ENCODE measurements around the gene DUSP8.

GRCh38 chr11:1514336-1515061, 57.6 kb downstream of the DUSP8 start:
- no peak for TF ChIP-seq POLR2A (IDR thresholded peaks at IDR 0.05; ENCODE audit: low read depth, low read length)
- TF ChIP-seq POLR2AphosphoS5 (IDR thresholded peaks at IDR 0.05; ENCODE audit: low read depth, low read length), result no peak

All from GM12892 (cell line).